Measurements from ENCODE around the gene ARID3A.

The ARID3A gene

GRCh38 chr19:940591-941291 is 14.9 kb downstream of the ARID3A start:
- no peak for TF ChIP-seq Cebpa-rat (IDR thresholded peaks at IDR 0.05)
- H3K4me2 ChIP-seq: peak overlapping the region; percentile 82 to 97 (median 92)
- H3K36me3 ChIP-seq: peaks cover 34 to 86% (median 60%) of the 10 kb centered on the region in 11 experiments
- H3K4me3 ChIP-seq: peak overlapping the region; percentile 40 to 61 (median 47)
- H3K4me1 ChIP-seq: peaks cover 55 to 100% (median 72%) of the 10 kb centered on the region in 10 experiments
- H3K9me3 ChIP-seq (replicated peaks in 1 of 11): peaks cover 0 to 10% (median 6%) of the 10 kb centered on the region in 11 experiments; a peak in 12 of 22 replicates
- H3K27ac ChIP-seq: peak overlapping the region; percentile 34 to 77 (median 69); a peak in 21 of 22 replicates
- peak overlapping the region; percentile 45 to 74 (median 71); a peak in 20 of 22 replicates for H3K9ac ChIP-seq
- H4K20me1 ChIP-seq: peaks cover 94 to 100% (median 99%) of the 10 kb centered on the region in 11 experiments
- no peaks in the 10 kb centered on the region for H3K27me3 ChIP-seq

GRCh38 chr19:941292-942132 is 15.7 kb downstream of the ARID3A start:
- peak overlapping the region; percentile 82 to 97 (median 92) for H3K4me2 ChIP-seq
- peak overlapping the region; percentile 40 to 61 (median 47) for H3K4me3 ChIP-seq
- no peak for TF ChIP-seq Cebpa-rat (IDR thresholded peaks at IDR 0.05)
- H3K27ac ChIP-seq: peak overlapping the region in 9 of 11 experiments; percentile 38 to 77 (median 69); a peak in 18 of 22 replicates
- peaks cover 88 to 100% (median 94%) of the 10 kb centered on the region in 11 experiments for H4K20me1 ChIP-seq
- H3K36me3 ChIP-seq: peaks cover 27 to 84% (median 52%) of the 10 kb centered on the region in 11 experiments; a peak in 21 of 22 replicates
- peaks cover 0 to 10% (median 6%) of the 10 kb centered on the region in 11 experiments; a peak in 12 of 22 replicates for H3K9me3 ChIP-seq (replicated peaks in 1 of 11)
- peak overlapping the region; percentile 45 to 74 (median 71); a peak in 20 of 22 replicates for H3K9ac ChIP-seq
- H3K4me1 ChIP-seq: peaks cover 55 to 100% (median 70%) of the 10 kb centered on the region in 10 experiments
- H3K27me3 ChIP-seq: no peaks in the 10 kb centered on the region

GRCh38 chr19:942133-942645 is 16.4 kb downstream of the ARID3A start:
- Histone ChIP-seq H3K4me1 (peaks cover 58 to 100% (median 71%) of the 10 kb centered on the region in 10 experiments), H3K4me2 (peak overlapping the region; percentile 82 to 97 (median 92)), H3K9me3 (replicated peaks in 1 of 11) (peaks cover 0 to 4% (median 3%) of the 10 kb centered on the region in 11 experiments; a peak in 12 of 22 replicates), H3K27ac (peak overlapping the region in 3 of 11 experiments; percentile 69 to 77 (median 75); a peak in 4 of 22 replicates), H3K4me3 (peak overlapping the region in 3 of 10 experiments; percentile 45 to 58 (median 57); a peak in 3 of 20 replicates), H3K36me3 (peaks cover 21 to 81% (median 45%) of the 10 kb centered on the region in 11 experiments; a peak in 21 of 22 replicates), H3K27me3 (no peaks in the 10 kb centered on the region), H4K20me1 (peaks cover 82 to 100% (median 94%) of the 10 kb centered on the region in 11 experiments), H3K9ac (peak overlapping the region in 6 of 11 experiments; percentile 70 to 74 (median 73); a peak in 7 of 22 replicates)
- TF ChIP-seq Cebpa-rat (IDR thresholded peaks at IDR 0.05): no peak

DNA sequence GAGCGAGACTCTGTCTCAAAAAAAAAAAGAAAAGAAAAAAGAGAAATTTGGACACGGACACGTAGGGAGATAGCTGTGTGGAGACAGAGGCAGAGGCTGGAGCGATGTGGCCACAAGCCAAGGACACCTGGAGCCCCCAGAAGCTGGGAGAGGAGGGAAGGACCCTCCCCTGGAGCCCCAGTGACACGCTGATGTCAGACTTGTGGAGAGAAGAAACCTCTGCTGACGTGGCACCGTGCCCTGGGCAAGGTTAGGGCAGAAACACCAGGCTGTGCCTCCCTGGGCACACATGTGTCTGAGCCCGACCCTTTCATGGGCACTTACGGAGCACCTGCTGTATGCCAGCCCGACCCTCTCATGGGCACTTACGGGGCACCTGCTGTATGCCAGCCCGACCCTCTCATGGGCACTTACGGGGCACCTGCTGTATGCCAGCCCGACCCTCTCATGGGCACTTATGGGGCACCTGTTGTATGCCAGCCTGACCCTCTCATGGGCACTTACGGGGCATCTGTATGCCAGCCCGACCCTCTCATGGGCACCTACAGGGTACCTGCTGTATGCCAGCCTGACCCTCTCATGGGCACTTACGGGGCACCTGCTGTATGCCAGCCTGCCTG is 17.8 kb downstream of the ARID3A start:
- Histone ChIP-seq H3K4me2 (peak overlapping the region in 2 of 11 experiments; percentile 94 to 95; a peak in 3 of 22 replicates), H3K9ac (no peak overlapping the region), H4K20me1 (peaks cover 69 to 99% (median 85%) of the 10 kb centered on the region in 11 experiments), H3K27me3 (no peaks in the 10 kb centered on the region), H3K9me3 (replicated peaks in 1 of 11) (no peaks in the 10 kb centered on the region), H3K4me3 (no peak overlapping the region), H3K36me3 (peaks cover 18 to 73% (median 36%) of the 10 kb centered on the region in 11 experiments; a peak in 21 of 22 replicates), H3K4me1 (peaks cover 61 to 98% (median 74%) of the 10 kb centered on the region in 10 experiments), H3K27ac (no peak overlapping the region)
- TF ChIP-seq Cebpa-rat (IDR thresholded peaks at IDR 0.05): no peak

DNA sequence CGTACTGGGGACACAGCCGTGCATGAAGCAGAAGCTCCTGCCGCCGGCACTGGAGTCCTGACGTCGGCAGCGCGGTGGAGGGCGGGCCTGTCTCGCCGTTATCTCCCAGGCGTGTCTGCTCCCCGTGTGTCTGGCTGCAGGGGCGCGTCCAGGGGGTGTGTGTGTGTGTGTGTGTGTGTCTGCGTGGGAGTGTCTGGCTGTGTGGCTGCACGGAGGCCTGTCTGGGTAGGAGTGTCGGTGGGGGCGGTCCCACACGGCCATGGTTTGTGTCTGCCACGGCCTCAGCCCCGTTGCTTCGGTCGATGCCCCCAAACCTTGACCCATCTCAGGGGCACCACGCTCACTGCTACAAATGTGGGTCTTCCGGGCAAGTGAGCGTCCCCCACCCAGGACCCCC is 18.3 kb downstream of the ARID3A start:
- no peaks in the 10 kb centered on the region for H3K9me3 ChIP-seq (replicated peaks in 1 of 11)
- H3K36me3 ChIP-seq: peaks cover 18 to 67% (median 34%) of the 10 kb centered on the region in 11 experiments; a peak in 21 of 22 replicates
- no peak overlapping the region for H3K4me3 ChIP-seq
- peaks cover 64 to 98% (median 80%) of the 10 kb centered on the region in 11 experiments for H4K20me1 ChIP-seq
- no peaks in the 10 kb centered on the region for H3K27me3 ChIP-seq
- H3K4me1 ChIP-seq: peaks cover 61 to 98% (median 74%) of the 10 kb centered on the region in 10 experiments
- TF ChIP-seq Cebpa-rat (IDR thresholded peaks at IDR 0.05): no peak
- H3K4me2 ChIP-seq: peak overlapping the region in 2 of 11 experiments; percentile 94 to 95; a peak in 4 of 22 replicates
- no peak overlapping the region for H3K9ac ChIP-seq
- H3K27ac ChIP-seq: 0 out of 22 replicates have a peak overlapping the region, but pooled peaks of 1 of the 11 experiments have one; percentile 32

- no peaks in the 10 kb centered on the region for H3K9me3 ChIP-seq (replicated peaks in 1 of 11)
- H3K27ac ChIP-seq: peak overlapping the region in 4 of 11 experiments; percentile 8 to 32 (median 20); a peak in 5 of 22 replicates
- H3K27me3 ChIP-seq: no peaks in the 10 kb centered on the region
- peaks cover 58 to 98% (median 74%) of the 10 kb centered on the region in 11 experiments for H4K20me1 ChIP-seq
- H3K4me3 ChIP-seq: no peak overlapping the region
- H3K9ac ChIP-seq: peak overlapping the region in 3 of 11 experiments; percentile 9 to 15 (median 11); a peak in 2 of 22 replicates
- TF ChIP-seq Cebpa-rat (IDR thresholded peaks at IDR 0.05): no peak
- peak overlapping the region in 6 of 11 experiments; percentile 7 to 95 (median 57); a peak in 7 of 22 replicates for H3K4me2 ChIP-seq
- H3K36me3 ChIP-seq: peaks cover 12 to 62% (median 28%) of the 10 kb centered on the region in 11 experiments; a peak in 21 of 22 replicates
- peaks cover 61 to 98% (median 74%) of the 10 kb centered on the region in 10 experiments for H3K4me1 ChIP-seq
Measured at GRCh38 chr19:944663-945241, 18.9 kb downstream of the ARID3A start.

- peak overlapping the region in 3 of 11 experiments; percentile 9 to 15 (median 11); a peak in 2 of 22 replicates for H3K9ac ChIP-seq
- H3K4me3 ChIP-seq: no peak overlapping the region
- H3K4me1 ChIP-seq: peaks cover 61 to 98% (median 73%) of the 10 kb centered on the region in 10 experiments
- peaks cover 49 to 95% (median 65%) of the 10 kb centered on the region in 11 experiments for H4K20me1 ChIP-seq
- peak overlapping the region in 6 of 11 experiments; percentile 4 to 32 (median 16); a peak in 9 of 22 replicates for H3K27ac ChIP-seq
- TF ChIP-seq Cebpa-rat (IDR thresholded peaks at IDR 0.05): no peak
- H3K9me3 ChIP-seq (replicated peaks in 1 of 11): no peaks in the 10 kb centered on the region
- peak overlapping the region in 7 of 11 experiments; percentile 7 to 95 (median 23); a peak in 7 of 22 replicates for H3K4me2 ChIP-seq
- no peaks in the 10 kb centered on the region for H3K27me3 ChIP-seq
- H3K36me3 ChIP-seq: peaks cover 11 to 59% (median 26%) of the 10 kb centered on the region in 11 experiments; a peak in 21 of 22 replicates
Measured at GRCh38 chr19:945401-946252, 19.8 kb downstream of the ARID3A start.
